Endodermal cell (in vitro differentiated cells): ENCODE measurements around the gene RELT. TPM values are rescaled to one million over a fixed set of nuclear protein-coding genes. Genes with fewer than 3 reads are reported as not detected.
"Not testable (repeated sequence)": the region's sequence is repeated elsewhere in the genome, so short reads cannot be mapped to it uniquely, and the experiment has no call there.

Experiments
- DNase-seq: peaks from one replicate; pipeline ENCODE4 v3.0.0-alpha.2; 2017
- H3K27ac ChIP-seq: 2 replicates; pipeline ENCODE4 v1.5.1; 2013; ENCODE audit warnings: mild to moderate bottlenecking, low read depth, low read length, moderate library complexity
- H3K27me3 ChIP-seq: 2 replicates; pipeline ENCODE4 v1.6.1; 2013; ENCODE audit warnings: mild to moderate bottlenecking, low read length, moderate library complexity; ENCODE audit not compliant: insufficient read depth, control insufficient read depth, poor library complexity, severe bottlenecking
- H3K36me3 ChIP-seq: 2 replicates; pipeline ENCODE4 v1.7.0; 2013; ENCODE audit warnings: mild to moderate bottlenecking, low read length, moderate library complexity; ENCODE audit not compliant: control insufficient read depth, insufficient read depth
- H3K4me1 ChIP-seq: one replicate; pipeline ENCODE4 v1.7.0; 2013; ENCODE audit warnings: low read length; ENCODE audit not compliant: control insufficient read depth, insufficient read depth
- H3K4me3 ChIP-seq: 2 replicates; pipeline ENCODE4 v1.5.1; 2013; ENCODE audit warnings: mild to moderate bottlenecking, low read length, moderate library complexity
- H3K9ac ChIP-seq: 2 replicates; pipeline ENCODE4 v1.6.1; 2013; ENCODE audit warnings: mild to moderate bottlenecking, low read length, moderate library complexity; ENCODE audit not compliant: poor library complexity, severe bottlenecking; ENCODE audit errors: extremely low read depth
- H3K9me3 ChIP-seq: 2 replicates; pipeline ENCODE4 v1.6.1; 2013; ENCODE audit warnings: mild to moderate bottlenecking, low read length, moderate library complexity; ENCODE audit not compliant: control insufficient read depth
- H3K27ac Mint-ChIP-seq: 2 replicates; pipeline ENCODE4 v1.8.0; 2020; ENCODE audit warnings: mixed read lengths
- H3K27me3 Mint-ChIP-seq: 2 replicates; pipeline ENCODE4 v1.8.0; 2021; ENCODE audit warnings: mild to moderate bottlenecking, mixed read lengths; ENCODE audit not compliant: insufficient read depth
- H3K36me3 Mint-ChIP-seq: 2 replicates; pipeline ENCODE4 v1.8.0; 2020; ENCODE audit warnings: low read depth, mixed read lengths
- H3K4me1 Mint-ChIP-seq: 2 replicates; pipeline ENCODE4 v1.8.0; 2020; ENCODE audit warnings: mixed read lengths
- H3K4me3 Mint-ChIP-seq: 2 replicates; pipeline ENCODE4 v1.8.0; 2020; ENCODE audit warnings: mild to moderate bottlenecking, moderate library complexity, mixed read lengths
- H3K9me3 Mint-ChIP-seq: 2 replicates; pipeline ENCODE4 v1.8.0; 2020; ENCODE audit warnings: mild to moderate bottlenecking, mixed read lengths
- CTCF ChIP-seq: fragments of 200-600 bp; sonication (generic); conservative IDR thresholded peaks from 2 replicates; pipeline ENCODE4 v1.5.0; 2021; ENCODE audit warnings: antibody characterized with exemption, mild to moderate bottlenecking
- WGBS, 2 experiments: methylation state at CpG; one replicate each; pipeline versions ENCODE4 v1.1.5 to v1.1.7; 2013; ENCODE audit warnings: missing lambda C conversion rate in 2 of 2, mixed read lengths in 1 of 2; ENCODE audit not compliant: insufficient coverage in 1 of 2, insufficient read length in 1 of 2; 5-methylcytosine and 5-hydroxymethylcytosine counted together
- total RNA-seq, 2 donors: library from RNA; stranded (reverse); fragmentation: NEBNext Ultra II Directional in 1 of 2; extraction: Animal tissue kit (Norgen Biotek cat#: 25700) in 1 of 2; gene quantifications; 2 replicates in 1 of 2; 3 replicates in 1 of 2; pipeline ENCODE4 v1.2.1, GENCODE V29; 2021

The RELT gene
- total RNA-seq, 2 donors from 2014 or later: 6.9 to 8.9 TPM

GRCh38 chr11:73429121-73429750, 53.0 kb downstream of the RELT start:
- H3K36me3 ChIP-seq: peaks cover 7% of the 10 kb centered on the region
- no peak overlapping the region for H3K9ac ChIP-seq
- H3K4me1 ChIP-seq: no peaks in the 10 kb centered on the region
- H3K27me3 ChIP-seq: no peaks in the 10 kb centered on the region
- peaks cover 6% of the 10 kb centered on the region for H3K4me1 Mint-ChIP-seq
- no peak overlapping the region for H3K4me3 Mint-ChIP-seq
- no peak overlapping the region for H3K4me3 ChIP-seq
- H3K9me3 Mint-ChIP-seq: no peaks in the 10 kb centered on the region
- no peaks in the 10 kb centered on the region for H3K9me3 ChIP-seq
- no peak overlapping the region for H3K27ac ChIP-seq
- peak; percentile 26 for DNase-seq
- H3K27me3 Mint-ChIP-seq: no peaks in the 10 kb centered on the region
- peaks cover 3% of the 10 kb centered on the region for H3K36me3 Mint-ChIP-seq
- 87 to 91% methylated on average over 5 of the region's 5 CpGs for WGBS, 2 experiments
- H3K27ac Mint-ChIP-seq: no peak overlapping the region
- no peak for TF ChIP-seq CTCF

GRCh38 chr11:73430326-73430725, 54.1 kb downstream of the RELT start:
- Mint-ChIP-seq H3K4me3 (no peak overlapping the region), H3K9me3 (no peaks in the 10 kb centered on the region), H3K4me1 (peaks cover 11% of the 10 kb centered on the region), H3K36me3 (peaks cover 3% of the 10 kb centered on the region), H3K27me3 (no peaks in the 10 kb centered on the region), H3K27ac (no peak overlapping the region)
- peaks cover 7% of the 10 kb centered on the region for H3K36me3 ChIP-seq
- H3K4me3 ChIP-seq: no peak overlapping the region
- H3K9me3 ChIP-seq: no peaks in the 10 kb centered on the region
- H3K27me3 ChIP-seq: no peaks in the 10 kb centered on the region
- no peak for TF ChIP-seq CTCF
- no peak overlapping the region for H3K9ac ChIP-seq
- no peaks in the 10 kb centered on the region for H3K4me1 ChIP-seq
- DNase-seq: peak; percentile 31
- WGBS, 2 experiments: 80 to 92% methylated on average over 3 to 4 of the region's 4 CpGs
- H3K27ac ChIP-seq: no peak overlapping the region

- H3K36me3 Mint-ChIP-seq: peaks cover 3% of the 10 kb centered on the region
- no peak overlapping the region for H3K4me3 Mint-ChIP-seq
- no peaks in the 10 kb centered on the region for H3K9me3 Mint-ChIP-seq
- H3K27me3 Mint-ChIP-seq: no peaks in the 10 kb centered on the region
- H3K9me3 ChIP-seq: no peaks in the 10 kb centered on the region
- DNase-seq: no peak
- no peak overlapping the region for H3K27ac Mint-ChIP-seq
- no peaks in the 10 kb centered on the region for H3K4me1 ChIP-seq
- peaks cover 18% of the 10 kb centered on the region for H3K4me1 Mint-ChIP-seq
- WGBS, 2 experiments: 100% methylated on average over 1 to 5 of the region's 5 CpGs
- H3K27me3 ChIP-seq: no peaks in the 10 kb centered on the region
- no peak overlapping the region for H3K27ac ChIP-seq
- no peak overlapping the region for H3K9ac ChIP-seq
- no peak overlapping the region for H3K4me3 ChIP-seq
- TF ChIP-seq CTCF: no peak
- peaks cover 7% of the 10 kb centered on the region for H3K36me3 ChIP-seq
Measured at GRCh38 chr11:73431396-73431795, 55.2 kb downstream of the RELT start.

DNA sequence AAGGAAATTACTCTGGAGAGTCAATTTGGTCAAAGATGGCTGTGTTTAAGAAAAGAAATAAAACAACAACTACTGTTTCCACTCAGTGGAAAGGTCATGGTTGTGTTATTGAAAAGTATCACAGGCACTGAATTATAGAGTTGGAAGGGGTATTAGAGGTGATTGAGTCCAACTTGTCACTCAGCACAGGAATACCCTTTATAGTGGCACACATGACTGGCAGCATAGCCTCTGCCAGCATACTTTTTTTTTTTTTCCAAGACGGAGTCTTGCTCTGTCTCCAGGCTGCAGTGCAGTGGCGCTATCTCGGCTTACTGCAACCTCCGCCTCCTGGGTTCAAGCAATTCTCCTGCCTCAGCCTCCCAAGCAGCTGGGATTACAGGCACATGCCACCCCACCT, 60.7 kb downstream of the RELT start:
- peaks cover 24% of the 10 kb centered on the region for H3K4me1 Mint-ChIP-seq
- not testable (repeated sequence) for H3K9me3 ChIP-seq, H3K27ac Mint-ChIP-seq, H3K27me3 Mint-ChIP-seq, H3K9ac ChIP-seq, H3K4me3 Mint-ChIP-seq, H3K27ac ChIP-seq, H3K36me3 ChIP-seq, H3K4me3 ChIP-seq, H3K9me3 Mint-ChIP-seq, H3K36me3 Mint-ChIP-seq, H3K27me3 ChIP-seq, DNase-seq, H3K4me1 ChIP-seq
- 80 to 99% methylated on average over 1 to 4 of the region's 4 CpGs for WGBS, 2 experiments
